GM19043 (cell line): ENCODE results near the gene SMAD3.

Experiments
- ATAC-seq: cut with Tn5 transposase; IDR thresholded peaks from one replicate; pipeline ENCODE4 v1.9.1; 2021; ENCODE audit warnings: low read depth; ENCODE audit not compliant: unreplicated experiment

SMAD3 gene

DNA sequence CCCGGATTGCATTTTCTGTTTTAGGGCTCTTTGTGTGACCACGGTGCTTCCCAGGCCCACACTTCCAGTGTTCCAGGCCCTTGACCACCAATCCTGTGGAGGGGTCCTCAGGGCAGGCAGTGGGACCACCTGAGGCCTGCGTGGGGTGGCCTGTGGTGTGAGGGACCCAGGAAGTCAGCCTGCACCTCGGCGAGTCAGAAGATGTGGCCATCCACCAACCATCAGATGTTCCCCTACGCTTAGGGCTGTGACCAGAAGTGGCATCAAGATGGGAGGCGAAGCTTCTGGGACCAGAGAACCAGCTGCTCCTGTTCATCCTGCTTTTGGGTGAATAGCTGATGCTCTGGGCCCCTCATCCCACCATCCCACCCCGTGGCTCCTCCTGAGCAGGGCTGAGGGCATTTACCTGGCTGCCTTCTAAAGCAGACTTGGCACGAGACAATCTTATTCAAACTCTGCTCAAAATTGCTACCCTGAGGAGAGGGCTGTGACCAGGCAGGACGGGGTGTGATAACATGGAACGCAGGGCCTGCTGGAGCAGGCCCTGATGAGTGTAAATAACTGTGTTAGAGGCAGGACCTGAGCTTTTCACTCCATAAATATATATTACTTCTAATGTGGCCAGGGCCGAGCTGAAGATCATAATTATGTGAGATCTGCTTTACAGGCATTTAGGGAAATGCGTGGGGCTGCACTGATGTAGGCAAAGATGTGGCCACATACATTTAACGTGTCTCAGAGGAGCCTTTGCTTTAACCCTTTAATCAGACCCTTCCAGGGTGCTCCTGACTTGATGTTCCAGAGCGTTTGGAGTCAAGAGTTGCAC lies 28.8 kb downstream of the SMAD3 start:
- no peak for ATAC-seq

DNA sequence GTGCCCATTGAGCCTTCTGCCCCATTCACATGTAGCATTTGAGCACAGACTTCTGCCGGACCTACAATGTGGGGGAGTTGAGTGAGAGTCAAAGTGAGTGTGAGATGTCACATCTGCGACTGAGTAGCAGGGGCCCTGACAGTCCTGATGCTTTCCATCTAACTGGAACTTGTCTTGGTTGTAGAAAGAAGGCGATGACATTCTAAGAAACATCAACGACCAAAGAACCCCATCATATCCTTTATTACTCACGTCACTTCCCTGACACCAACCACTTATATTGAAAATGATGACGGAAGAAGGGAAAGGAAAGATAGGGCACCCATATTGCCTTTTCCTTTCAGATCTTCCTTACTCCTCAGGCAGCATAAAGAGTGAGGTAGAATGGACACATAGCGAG lies 30.5 kb downstream of the SMAD3 start:
- ATAC-seq: no peak

DNA sequence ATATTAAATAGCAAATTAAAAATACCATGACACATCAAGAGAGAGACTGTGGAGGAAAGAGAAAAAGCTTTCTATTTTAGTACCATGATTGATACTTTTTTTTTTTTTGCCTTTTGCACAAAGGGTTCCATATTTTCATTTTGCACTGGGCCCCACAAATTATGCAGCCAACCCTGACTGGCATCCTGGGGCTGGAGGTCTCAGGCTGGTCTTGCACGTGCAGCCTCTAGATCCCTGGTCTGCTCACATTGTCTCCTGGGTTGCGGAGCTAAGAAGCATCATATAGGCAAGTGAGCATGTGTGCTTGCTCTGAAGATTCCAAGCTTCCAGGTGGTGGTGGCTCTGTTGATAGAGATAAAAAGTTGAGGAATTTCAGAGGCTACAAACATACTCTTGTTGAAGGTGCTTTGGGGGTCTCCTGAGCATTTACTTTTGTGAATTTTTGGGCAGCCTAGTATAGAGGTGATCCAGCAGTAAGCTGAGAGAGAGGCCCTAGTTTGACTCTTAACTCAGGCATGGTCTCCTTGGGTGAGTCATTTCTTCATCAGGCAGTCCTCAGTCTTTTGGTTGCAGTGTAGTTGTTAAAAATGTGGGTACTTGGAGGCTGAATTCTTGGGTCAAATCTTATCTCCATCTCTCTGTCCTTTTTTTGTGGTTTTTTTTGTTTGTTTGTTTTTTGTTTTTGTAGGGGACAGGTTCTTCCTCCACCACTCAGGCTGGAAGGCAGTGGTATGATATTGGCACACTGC lies 31.3 kb downstream of the SMAD3 start:
- no peak for ATAC-seq

DNA sequence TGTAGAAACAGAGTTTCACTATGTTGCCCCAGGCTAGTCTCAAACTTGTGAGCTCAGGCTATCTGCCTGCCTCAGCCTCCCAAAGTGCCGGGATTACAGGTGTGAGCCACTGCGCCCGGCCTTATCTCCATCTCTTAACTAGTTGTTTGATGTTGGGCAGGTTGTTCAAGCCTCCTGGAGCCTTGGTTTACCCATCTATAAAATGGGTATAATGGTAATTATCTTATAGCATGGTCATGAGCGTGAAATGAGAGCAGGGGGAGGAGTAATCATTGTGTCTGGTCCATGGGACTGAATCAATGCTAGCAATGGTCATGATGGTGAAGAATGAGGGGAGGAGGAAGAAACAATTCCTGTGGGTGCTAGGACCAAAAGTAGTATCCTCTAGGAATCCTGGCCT lies 32.0 kb downstream of the SMAD3 start:
- no peak for ATAC-seq

DNA sequence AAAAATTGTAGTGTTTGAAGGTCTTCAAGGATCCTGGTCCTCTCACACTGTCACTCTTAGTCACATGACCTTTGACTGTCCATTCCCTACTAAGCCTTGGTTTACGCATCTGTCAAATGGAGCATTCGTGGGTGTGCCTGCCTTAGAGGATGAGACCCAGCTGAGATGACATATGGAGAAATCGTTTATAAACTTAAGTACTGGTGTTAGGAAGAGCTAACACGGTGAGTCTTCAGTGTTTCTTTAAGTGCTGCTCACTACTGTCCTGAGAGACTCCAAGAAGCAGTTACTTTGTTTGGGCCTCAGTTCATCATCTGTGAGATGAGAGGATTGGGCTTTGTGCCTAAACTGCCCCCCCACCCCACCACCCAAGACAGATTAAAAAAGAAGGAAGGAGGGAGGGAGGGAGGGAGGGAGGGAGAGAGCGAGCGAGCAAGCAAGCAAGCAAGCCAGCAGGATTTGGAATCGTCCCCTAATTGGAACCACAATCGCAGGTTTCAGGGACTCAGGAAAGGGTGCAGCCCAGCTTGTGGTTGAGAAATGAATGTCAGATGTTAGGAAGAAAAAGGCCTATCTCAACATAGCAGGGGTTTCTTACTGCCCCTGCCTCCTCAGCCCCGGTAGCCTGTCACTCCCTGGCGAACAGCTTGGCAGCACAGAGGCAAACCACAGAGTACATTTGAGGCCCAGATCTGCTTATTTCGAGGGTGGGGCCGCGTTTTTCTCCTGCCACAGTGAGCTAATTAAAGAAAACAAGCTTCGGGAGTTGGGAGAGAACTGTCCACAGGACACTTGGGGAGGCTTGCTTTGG lies 32.7 kb downstream of the SMAD3 start:
- ATAC-seq: no peak

DNA sequence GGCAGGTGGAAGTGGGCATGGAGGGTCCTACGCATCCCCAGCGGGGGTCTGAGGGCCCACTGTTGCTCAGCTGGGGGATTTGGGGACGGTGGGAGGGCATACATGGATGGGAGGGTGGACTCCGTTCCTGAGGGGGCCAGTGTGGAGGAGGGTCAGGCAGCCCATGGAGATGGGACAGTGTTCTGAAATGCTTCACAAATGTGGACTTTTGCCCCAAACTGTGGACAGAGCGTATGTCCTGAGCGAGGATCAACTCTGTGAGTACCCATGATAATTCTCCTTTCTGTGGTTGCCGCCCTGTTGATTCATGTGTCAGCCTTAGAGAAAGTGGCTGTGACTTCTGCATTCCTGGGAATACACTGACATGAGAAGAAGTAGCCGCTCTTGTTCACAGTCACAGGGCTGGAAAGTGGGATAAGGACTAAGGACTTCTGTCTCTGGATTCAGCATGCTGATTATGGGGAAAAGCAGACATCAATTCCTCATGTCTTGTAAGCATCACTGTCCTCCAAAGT lies 33.4 kb downstream of the SMAD3 start:
- no peak for ATAC-seq

DNA sequence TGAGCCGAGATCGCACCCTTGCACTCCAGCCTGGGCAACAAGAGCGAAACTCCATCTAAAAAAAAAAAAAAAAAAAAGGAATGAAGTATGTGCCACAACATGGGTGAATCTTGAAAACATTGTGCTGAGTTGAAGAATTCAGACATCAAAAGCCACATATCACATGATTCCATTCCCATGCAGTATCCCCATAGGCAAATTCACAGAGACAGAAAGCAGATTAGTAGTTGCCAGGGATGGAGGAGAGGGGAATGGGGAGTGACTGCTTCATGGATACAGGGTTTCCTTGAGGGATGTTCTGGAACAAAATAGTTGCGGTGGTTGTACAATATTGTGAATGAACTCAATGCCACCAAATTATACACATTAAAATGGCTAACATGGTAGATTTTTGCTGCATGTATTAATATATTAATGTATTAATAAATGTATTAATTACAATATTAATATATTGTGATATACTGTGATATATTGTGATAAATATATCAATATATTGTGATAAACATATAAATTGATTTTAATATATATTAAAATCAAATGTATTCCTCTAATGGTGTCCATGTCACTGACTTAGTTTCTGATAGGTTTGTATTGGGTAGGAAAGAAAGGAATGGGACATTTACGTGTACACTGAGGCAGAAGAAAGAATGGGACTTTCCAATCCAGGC lies 34.9 kb downstream of the SMAD3 start:
- no peak for ATAC-seq

DNA sequence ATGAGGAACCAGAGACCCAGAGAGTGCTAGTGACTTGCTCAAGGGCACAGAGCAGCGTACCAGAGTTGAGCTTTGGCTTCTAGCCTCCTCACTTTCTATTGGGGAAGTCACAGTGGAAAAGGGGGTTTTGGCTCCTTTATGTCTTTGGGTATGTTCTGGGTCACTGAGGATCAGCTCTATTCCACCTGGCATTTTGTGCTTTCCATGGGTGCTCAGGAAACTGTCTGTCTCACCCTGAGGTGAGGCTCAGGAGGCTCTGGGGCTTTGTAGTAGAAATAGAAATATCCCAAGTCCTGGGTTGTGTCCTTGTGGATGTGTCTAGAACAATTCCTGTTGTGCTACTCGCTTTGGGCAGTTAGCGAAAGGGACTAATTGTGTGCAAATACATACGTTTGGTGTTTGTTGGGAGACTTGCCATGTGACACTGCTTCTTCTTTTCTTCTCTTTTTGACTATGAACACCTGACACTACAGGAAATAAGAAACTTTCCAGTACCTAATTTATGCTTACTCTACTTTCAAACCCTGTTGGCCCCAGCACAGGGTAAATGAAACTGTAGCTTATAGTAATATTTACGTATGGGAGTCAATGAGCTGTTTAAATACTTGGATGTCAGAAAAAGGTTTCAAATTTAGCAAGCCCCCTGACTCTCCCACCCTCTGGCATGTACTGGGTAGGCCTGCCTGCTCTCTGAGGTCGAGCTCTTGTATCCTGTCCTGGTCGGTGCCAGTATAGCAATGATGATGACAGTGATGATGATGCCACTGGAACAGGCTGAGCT lies 35.6 kb downstream of the SMAD3 start:
- peak; percentile 52 for ATAC-seq

DNA sequence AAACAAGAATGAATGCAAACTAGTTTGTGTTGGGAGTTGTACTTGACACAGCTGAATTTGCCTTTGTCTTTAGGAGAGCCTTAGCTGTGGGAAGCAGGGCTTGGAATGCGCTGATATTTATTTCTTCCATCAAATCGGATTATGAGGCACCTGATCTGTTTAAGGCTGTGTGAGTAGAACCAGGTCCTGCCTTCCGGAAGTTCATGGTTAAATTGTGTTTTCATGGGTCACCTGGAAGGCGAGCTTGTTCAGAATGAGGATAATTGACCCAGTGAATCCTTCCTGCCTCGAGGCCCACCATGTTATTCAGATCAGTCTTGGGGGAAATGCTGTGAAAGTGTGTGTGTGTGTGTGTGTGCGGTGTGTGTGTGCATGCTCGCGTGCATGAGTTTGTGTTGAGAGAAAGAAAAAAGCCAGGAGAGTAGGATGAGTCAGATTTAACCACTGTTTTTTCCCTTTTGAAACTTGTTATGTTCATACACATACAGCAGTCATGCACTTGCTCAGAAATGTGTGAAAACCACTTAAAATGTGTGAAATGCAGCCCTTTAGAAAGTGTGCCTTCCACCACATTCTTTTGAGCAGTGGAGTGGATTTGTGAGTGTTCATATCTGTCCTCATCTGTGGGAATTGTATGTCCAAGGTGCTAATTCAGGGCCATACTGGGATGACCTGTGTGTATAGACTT lies 36.7 kb downstream of the SMAD3 start:
- peak; percentile 44 for ATAC-seq

DNA sequence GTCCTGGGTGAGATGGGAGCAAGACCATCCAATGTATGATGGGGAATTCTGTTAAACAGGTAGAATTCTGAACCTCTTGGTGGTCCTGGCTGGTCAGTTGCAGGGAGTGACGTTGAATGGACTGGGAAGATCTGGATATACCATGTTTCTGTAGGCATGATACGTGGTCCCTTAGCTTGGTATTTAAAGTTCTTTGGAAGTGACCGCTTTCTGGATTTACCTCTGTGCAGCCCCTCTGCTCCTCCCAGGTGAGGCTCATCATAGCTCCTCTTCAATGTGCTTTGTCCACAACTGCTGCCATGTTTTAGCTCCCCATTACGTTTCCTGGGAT lies 37.2 kb downstream of the SMAD3 start:
- ATAC-seq: no peak

DNA sequence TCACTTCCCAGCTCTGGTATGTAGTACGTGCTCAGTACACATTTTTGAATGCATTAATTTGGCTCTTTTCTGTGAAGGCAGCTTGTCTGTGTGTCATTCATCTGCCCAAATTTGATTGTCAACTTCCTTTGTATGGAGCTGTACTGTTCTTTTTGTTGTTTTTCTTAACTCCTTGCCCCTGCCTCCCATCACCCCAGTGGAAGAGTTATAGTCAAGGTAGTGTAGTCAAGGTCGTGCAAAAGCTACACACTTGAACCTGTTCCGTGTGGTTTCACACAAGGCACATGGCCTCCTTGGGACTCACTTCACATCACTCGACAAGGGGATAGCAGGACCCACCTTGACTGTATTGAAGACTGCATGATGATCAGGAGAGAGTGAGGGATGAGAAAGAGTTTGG lies 37.6 kb downstream of the SMAD3 start:
- no peak for ATAC-seq

DNA sequence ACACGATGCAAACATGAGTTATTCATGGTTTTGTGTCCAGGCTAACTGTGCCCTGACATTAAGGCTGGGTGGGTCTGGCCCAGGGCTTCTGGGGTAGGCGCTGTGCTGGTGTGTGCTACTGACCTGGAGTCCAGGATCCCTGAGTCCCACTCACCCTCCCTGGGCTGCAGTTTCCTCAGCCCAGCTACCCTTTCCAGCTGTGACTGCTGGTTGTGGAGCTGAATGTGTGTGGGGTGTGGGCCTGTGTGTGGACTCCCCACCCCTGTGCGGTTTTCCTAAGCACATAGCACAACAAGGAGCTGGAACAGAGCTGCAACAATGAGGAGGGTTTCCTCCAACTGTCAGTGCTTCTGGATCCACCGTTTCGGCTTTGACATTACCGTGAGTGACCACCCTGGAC lies 38.0 kb downstream of the SMAD3 start:
- no peak for ATAC-seq

DNA sequence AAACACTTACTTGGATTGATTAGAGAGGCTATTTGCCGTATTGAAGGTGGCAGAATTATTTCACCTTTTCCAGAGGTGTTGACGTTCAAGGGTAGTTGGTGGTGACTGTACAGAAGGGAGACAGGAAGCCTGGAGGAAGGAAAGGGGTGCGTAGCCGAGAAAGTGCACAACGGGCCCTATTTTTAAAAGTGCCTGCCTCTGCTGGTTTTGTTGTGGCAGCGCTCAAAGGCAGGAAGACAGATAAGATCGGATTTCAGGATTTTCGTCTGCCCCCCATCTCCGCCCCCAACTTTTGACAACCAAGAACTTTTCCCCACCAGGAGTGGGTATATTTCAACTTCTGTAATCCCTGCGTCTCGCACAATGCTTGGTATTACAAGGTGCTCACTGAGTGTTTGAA lies 38.5 kb downstream of the SMAD3 start:
- ATAC-seq: no peak

DNA sequence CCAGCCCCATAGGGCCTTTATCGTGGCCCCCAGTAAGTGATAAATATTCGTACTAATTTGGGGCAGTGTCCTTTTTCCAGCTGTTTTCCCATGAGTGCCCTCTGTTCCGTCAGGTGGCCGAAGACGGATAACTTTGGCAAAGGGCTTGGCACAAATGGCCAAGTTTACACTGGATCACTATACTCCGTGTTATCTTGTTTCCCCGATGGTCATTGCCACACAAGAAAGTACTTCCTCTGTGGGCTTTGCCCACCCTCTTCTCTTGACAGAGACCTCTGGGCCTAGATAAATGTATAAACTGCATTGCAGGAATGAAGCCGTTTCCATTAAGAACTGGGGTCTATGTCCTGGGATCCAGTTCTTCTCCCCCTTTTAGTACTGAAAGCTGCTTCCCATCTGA lies 39.1 kb downstream of the SMAD3 start:
- ATAC-seq: no peak

DNA sequence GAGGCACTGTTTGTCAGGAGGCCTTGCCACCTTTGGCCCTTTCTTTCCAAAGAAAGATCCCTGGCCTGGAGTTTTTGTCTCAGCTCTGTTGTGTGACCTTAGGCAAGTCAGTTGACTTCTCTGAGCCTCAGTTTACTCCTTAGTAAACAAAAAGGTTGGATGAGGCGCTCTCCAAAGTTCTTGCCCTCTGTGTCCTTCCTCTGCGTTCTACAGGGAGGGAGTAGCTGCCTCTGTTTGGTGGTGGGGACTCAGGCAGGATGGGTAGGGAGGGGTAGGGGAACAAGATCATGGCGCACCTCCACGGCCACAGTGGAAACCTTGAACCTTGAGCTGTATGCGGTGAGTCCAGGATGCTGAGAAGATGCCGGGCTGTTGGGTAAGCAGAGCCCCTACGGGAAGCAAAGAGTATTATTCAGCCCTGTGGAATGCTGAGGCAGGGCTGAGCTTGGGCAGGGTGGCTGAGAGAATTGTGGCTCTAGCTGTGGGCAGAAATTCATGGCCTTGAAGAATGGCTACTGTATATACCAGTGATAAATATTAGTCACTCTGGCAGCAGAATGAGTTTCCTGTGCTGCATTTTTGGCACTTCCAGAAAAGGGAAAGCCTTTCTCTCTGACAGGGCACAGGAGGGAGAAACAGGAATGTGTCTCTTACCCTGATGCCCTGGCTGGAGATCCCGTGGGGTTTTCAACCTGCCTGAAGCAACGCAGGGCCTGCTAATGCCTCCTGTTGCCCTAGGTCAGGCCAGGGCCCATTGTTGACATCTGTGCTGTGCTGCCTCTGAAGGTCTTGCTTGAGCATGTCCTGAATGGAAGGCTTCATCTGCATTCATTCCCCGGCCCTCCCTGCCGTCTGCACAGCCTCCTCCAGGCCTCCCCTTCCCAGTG lies 39.9 kb downstream of the SMAD3 start:
- ATAC-seq: no peak

DNA sequence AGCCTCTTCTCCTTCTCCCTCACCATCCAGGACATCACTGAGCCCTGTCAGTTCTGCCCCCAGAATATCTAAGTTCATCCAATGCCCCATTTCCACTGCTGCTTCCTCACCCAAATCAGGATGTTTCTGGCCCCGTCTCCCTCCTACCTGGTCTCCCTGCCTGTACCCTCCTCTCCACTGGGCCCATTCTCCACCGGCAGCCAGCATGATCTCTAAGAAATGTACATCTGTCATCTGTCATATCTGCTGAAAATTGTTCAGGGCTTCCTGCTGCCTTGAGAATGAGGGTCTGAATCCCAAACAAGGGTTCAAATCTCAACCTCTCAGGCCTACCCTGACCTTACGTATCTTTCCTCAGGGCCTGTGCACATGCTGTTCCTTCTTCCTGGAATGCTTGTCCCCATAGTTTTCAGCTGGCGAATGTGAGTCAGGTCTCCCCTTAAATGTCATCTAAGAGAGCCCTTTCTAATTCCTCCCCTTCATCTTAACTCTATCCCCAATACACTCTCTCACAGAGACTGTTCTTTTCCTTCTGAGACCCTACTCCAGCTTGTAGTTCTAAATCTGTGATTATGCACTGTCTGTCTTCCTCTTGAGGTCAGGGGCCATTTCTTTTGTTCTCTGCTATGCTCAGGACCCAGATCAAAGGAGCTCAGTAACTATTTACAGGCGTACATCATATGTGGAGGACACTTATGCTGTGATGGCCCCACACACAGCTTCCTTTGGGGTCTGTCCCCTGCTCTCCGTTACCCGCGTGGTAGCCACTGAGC lies 40.8 kb downstream of the SMAD3 start:
- no peak for ATAC-seq

DNA sequence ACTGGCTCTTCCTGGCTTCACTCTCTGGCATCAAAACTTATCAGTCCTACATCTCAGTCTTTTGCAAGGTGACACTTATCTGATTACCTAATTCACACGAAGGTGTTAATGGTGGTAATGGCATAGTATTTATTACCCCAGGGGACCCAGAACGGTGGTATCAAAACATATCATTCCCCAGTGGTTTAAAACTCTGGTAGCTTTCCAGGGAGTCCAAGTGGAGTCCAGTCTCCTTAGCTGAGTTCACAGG lies 41.3 kb downstream of the SMAD3 start:
- no peak for ATAC-seq
